BJ (cell line): ENCODE results near the gene CMSS1. TPM values are rescaled to one million over a fixed set of nuclear protein-coding genes. Genes with fewer than 3 reads are reported as not detected.

Source experiments
- CTCF ChIA-PET: fragments of 350-600 bp; formaldehyde crosslinking; extraction: SDS; loops from one replicate; lab custom pipeline; 2021; ENCODE audit warnings: antibody characterized with exemption, inconsistent platforms; lab: Yijun Ruan, JAX
- POLR2A ChIA-PET: fragments of 300-600 bp; sonication (Branson Sonifier 250); formaldehyde crosslinking; extraction: SDS; loops from one replicate; lab custom pipeline; 2021; ENCODE audit warnings: antibody characterized with exemption; lab: Charles Lee
- DNase-seq: peaks from one replicate; pipeline ENCODE4 v3.0.0-alpha.2; 2011; ENCODE audit warnings: low read depth
- H3K27me3 ChIP-seq: 2 replicates; pipeline ENCODE4 v1.6.0; 2011; ENCODE audit warnings: low read length; ENCODE audit not compliant: control insufficient read depth, insufficient read depth
- H3K36me3 ChIP-seq: 2 replicates; pipeline ENCODE4 v1.5.1; 2011; ENCODE audit warnings: low read length; ENCODE audit not compliant: control insufficient read depth, insufficient read depth
- H3K4me3 ChIP-seq: 2 replicates; pipeline ENCODE4 v1.5.1; 2011; ENCODE audit warnings: low read depth, mild to moderate bottlenecking, control low read depth, low read length
- polyA plus RNA-seq: library from polyadenylated mRNA; depleted of rRNA; stranded (reverse); fragments of >200 nt; gene quantifications from 2 replicates; pipeline ENCODE4 v1.2.3, GENCODE V29; 2011
- TF ChIP-seq, protein P1 (sequence below): IDR thresholded peaks from 2 replicates; pipeline ENCODE4 v1.5.1; 2011; ENCODE audit warnings: low read depth, mild to moderate bottlenecking, control low read depth, inconsistent platforms, low read length, moderate library complexity; ENCODE audit not compliant: insufficient read depth

CMSS1 gene
- polyA plus RNA-seq, 1 experiment, result 6.7 TPM

- no peak for DNase-seq
Measured at GRCh38 chr3:99810403-99810802, 7.3 kb upstream of the CMSS1 start.

GRCh38 chr3:99817047-99817436 is 620 bp upstream of the CMSS1 start:
- ChIA-PET CTCF (interaction anchor here (0.7 to 2.0 kb wide), 3 partner anchors 9 to 916 kb away, joined by 3 to 12 read pairs (median 4); partner anchors contain the start of gene DCBLD2), POLR2A (interaction anchor here (0.7 kb wide), 1 partner anchor 494 kb away, joined by 3 read pairs; no protein-coding TSS in a partner anchor)
- H3K36me3 ChIP-seq, result no peaks in the 10 kb centered on the region
- H3K4me3 ChIP-seq, result peak overlapping the region; percentile 74
- H3K27me3 ChIP-seq, result peaks cover under 1% of the 10 kb centered on the region; the same call in 1 of the 2 replicates
- TF ChIP-seq, protein P1, sequence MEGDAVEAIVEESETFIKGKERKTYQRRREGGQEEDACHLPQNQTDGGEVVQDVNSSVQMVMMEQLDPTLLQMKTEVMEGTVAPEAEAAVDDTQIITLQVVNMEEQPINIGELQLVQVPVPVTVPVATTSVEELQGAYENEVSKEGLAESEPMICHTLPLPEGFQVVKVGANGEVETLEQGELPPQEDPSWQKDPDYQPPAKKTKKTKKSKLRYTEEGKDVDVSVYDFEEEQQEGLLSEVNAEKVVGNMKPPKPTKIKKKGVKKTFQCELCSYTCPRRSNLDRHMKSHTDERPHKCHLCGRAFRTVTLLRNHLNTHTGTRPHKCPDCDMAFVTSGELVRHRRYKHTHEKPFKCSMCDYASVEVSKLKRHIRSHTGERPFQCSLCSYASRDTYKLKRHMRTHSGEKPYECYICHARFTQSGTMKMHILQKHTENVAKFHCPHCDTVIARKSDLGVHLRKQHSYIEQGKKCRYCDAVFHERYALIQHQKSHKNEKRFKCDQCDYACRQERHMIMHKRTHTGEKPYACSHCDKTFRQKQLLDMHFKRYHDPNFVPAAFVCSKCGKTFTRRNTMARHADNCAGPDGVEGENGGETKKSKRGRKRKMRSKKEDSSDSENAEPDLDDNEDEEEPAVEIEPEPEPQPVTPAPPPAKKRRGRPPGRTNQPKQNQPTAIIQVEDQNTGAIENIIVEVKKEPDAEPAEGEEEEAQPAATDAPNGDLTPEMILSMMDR, result no peak
- no peak for DNase-seq

More at GRCh38 chr3:99810403-99810802, 7.3 kb upstream of the CMSS1 start:
- peaks cover 2% of the 10 kb centered on the region; the same call in 1 of the 2 replicates for H3K27me3 ChIP-seq
- TF ChIP-seq, protein P1, result no peak
- H3K36me3 ChIP-seq, result no peaks in the 10 kb centered on the region
- ChIA-PET CTCF (no interaction called here), POLR2A (no interaction called here)
- no peak overlapping the region for H3K4me3 ChIP-seq

- TF ChIP-seq, protein P1, result no peak
- H3K27me3 ChIP-seq, result no peaks in the 10 kb centered on the region; the same call in 1 of the 2 replicates
- ChIA-PET CTCF (interaction anchor here (2.0 kb wide), 1 partner anchor 11 kb away, joined by 12 read pairs; no protein-coding TSS in a partner anchor), POLR2A (no interaction called here)
- no peaks in the 10 kb centered on the region for H3K36me3 ChIP-seq
- H3K4me3 ChIP-seq, result no peak overlapping the region; the same call in 1 of the 2 replicates
- no peak for DNase-seq
Measured at GRCh38 chr3:99818818-99819217, 1.2 kb downstream of the CMSS1 start.

- CTCF ChIA-PET, result interaction anchor here (0.6 to 3.0 kb wide), 4 partner anchors 9 to 234 kb away, joined by 3 to 13 read pairs (median 6); no protein-coding TSS in a partner anchor
- Histone ChIP-seq H3K36me3 (no peaks in the 10 kb centered on the region), H3K27me3 (no peaks in the 10 kb centered on the region), H3K4me3 (no peak overlapping the region)
- DNase-seq, result no peak
- TF ChIP-seq, protein P1, result no peak
- POLR2A ChIA-PET, result interaction anchor here (0.6 kb wide), 1 partner anchor 537 kb away, joined by 3 read pairs; no protein-coding TSS in a partner anchor
Measured at GRCh38 chr3:99823723-99824711, 6.4 kb downstream of the CMSS1 start.
